NCI-H1436 (cell line): Measurements from ENCODE around the gene SNX9.

ENCODE experiments used
- DNase-seq: peaks from one replicate; lab custom pipeline; 2025; lab: John Stamatoyannopoulos, UW

The SNX9 gene

DNA sequence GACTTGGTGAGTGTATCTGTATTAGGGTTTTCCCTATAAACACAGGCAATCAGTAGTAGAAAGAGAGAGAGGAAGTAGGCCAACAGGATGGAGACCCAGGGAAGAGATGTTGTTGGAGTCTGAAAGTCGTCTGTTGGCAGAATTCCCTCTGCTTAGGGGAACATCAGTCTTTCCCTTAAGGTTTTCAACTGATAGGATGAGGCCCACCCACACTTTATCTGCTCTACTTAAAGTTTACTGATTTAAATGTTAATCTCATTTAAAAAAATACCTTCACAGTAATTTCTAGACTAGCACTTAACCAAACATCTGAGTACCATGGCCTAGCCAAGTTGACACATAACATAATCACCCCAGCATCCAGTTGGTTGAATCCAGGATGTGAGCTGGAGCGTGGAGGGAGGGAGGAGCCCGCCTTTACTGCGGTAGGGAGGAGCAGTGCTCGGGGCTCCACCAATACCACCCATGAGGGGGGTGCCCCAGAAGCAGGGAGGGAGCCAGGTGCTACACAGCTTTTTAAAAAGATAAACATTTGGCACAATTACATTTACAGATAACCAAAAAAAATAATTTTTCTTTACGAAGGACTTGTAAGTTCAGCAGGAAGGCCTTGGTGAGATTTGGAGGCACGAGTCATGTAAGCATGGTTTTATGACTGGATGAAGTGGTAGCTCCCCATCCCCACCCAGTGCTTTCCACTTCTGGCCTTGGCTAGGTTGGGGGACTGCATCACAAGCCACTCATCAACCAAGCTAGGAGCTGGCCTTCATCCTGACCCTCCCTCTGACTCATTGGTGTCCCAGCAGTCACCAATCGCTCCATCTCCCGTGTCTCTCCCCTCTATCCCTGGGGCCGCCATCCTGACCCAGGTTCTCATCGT, 18.4 kb upstream of the SNX9 start:
- DNase-seq, result no peak

DNA sequence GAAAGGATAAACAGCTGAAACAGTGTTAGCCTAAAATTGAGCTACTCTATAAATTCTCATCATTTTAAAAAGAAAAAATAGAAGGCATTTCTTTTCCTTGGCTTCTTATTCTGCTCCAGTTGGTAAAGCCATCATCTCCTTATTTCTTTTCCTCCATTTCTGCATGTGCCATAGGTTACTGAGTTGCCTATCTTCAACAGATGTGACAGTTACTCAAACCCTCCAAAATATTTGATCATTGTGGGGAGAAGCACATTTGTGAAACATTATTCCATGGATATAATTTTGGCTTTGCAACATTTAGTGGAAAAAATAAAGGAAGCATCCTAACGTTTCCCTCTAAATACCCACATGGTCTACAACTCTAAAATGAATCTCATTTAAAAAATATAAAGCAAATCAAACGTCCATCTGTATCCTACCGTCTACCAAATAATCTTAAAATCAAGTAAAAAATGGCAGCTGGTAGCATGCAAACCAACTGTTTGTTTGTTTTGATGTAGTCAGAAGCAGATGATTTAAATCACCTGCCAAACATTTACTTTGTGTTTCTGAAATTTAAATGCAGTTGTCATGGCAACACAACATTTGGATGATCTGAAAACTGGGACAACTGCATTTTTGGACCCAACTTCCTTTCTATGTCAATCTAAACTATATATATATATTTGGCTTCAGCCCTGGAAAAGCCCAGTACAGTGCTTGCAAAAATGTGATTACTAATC, 16.8 kb upstream of the SNX9 start:
- no peak for DNase-seq

DNA sequence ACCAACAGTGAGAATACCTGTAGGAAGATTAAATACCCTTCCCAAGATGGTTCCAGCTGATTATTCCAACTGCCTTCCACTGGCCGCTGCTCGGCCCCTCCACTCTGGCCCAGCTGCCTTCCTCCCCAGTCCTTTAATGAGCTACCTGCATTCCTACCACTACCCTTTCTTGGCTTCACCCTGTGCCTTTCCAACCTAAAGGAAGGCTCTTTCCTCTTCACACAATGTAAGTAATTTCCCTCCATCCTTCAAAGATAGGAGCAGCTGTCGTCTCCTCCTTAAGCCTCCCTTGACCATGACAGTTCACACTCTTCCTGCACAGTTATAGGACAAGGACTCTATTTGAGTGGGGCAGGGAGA, 16.2 kb upstream of the SNX9 start:
- no peak for DNase-seq

DNA sequence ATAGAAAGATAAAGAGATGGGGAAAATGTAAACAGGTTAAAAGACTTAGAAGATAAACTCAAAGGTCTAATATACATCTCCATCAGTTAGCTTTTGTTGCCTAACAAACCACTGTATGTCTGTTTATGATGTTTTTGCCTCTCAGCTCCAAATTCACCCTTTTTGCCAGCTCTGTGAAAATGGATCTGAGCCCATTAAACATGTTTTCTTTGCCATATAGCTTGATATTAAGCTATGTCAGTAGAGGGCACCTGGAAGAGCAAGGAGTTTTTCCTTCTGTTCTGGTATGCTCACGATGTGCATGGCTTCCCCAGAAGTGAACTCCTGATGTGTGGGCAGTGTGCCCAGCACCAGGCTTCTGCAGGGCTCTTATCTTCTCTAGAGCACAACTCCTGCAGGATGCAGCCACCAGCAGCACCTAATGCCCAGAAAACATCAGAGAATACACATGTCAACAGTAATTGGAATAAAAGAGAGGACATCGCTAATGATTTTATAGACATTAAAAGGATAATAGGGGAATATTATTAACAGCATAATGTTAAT, 14.6 kb upstream of the SNX9 start:
- no peak for DNase-seq

DNA sequence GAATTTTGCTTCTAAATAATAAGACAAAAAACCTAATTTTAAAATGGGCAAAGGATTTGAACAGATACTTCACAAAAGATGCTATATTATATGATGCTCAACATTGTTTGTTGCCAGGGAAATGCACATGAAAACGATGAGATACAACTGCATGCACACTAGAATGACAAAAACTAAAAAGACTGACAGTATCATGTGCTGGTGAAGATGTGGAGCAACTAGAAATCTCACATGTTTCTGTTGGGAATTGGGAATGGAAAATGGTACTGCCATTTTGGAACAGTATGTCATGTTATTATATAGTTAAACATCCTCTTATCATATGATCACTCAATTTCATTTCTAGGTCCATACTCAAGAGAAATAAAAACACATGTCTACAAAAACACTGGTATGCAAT, 13.4 kb upstream of the SNX9 start:
- no peak for DNase-seq

DNA sequence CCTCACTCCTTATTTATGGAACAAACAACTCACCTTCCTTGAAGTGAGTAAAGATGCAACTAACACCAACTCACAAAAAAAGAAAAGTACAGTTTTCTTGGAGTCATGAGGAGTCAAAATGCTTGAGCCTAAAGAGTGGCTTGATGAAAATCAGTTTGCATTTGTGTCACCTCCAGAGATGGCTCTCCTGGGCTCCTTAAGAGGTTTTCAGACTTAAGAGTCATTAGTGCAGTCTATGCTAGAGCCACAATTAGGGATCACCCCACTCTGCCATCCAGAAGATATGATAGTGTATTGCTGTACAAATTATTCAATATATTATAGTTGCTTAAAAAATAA, 11.9 kb upstream of the SNX9 start:
- DNase-seq, result no peak

DNA sequence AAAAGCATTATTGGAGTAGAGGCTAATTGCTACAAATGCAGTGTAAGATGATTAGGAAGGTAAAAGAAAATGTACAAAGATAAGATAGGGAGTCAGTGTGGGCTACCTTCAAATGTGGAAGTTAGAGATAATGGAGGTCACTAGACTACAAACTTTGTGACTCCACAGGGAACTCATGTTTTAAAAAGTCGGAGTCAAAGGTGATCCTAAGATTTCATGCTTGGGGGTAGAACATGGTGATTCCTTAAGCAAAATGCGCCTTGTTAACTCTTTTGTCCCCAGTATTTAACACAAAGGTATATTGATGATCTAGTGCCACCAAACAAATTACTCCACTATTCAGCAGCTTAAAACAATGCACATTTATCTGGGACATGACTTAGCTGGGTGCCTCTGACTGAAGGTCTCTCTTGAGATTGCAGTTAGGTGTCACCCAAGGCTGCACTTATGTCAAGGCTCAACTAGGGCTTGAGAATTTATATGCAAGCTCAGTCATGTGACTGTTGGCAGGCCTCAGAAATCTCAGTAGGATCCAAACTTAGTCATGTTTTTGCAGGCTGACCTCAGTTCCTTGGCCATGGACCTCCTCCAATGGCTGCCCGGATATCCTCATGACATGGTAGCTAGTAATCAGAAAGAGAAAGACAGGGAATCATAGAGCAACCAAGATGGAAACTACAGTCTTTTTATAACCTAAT, 11.4 kb upstream of the SNX9 start:
- DNase-seq, result no peak

DNA sequence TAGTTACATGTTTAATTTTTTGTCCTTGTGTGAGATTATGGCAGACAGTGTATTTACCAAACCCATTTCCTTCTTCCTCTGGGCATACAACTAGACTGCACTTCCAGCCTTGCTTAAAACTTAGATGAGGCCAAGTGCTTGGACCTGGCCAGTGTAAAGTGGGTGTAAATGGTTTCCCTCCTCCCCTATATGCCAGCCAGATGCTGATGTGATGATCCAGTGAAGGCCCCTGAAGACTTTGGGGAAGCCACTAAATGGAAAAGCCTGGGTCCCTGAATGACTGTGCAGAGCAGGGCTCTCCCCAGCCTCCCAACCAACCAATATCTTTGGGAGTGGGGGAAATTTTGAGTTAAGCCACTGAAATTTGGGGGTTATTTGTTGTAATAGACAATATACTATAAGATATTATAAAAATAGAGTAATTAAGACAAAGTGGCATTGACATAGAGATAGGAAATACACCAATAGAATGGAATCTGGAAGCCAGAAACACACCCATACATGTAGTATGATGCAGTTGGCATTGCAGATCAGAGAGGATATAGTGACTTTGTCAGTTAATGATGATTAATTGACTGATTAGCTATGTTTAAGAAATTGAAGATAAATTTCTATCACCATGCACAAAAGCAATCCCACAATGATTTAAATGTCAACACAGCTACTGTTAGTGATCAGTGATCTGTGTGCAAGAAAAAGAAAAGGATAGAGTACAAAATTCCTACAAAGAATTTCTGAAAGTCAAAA, 10.4 kb upstream of the SNX9 start:
- no peak for DNase-seq

DNA sequence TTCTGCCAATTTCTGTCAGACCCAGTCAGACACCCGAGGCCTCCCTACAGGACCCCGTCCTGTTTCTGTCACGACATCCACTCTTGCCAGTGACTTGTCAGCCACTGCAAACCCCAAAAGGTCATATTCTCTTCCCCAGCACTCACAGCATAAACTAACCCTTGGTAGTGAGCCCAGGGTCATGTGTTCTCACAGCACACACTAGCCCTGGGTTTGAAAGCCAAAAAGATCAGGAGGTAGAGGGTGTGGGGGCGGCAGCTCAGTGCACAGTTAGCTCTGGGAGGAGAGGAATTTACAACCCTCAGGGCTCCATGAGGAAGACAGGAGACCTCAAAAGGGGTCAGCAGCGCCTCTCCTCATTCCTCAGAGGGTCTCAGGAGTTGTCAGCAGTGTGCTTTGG, 9.9 kb upstream of the SNX9 start:
- DNase-seq, result no peak

DNA sequence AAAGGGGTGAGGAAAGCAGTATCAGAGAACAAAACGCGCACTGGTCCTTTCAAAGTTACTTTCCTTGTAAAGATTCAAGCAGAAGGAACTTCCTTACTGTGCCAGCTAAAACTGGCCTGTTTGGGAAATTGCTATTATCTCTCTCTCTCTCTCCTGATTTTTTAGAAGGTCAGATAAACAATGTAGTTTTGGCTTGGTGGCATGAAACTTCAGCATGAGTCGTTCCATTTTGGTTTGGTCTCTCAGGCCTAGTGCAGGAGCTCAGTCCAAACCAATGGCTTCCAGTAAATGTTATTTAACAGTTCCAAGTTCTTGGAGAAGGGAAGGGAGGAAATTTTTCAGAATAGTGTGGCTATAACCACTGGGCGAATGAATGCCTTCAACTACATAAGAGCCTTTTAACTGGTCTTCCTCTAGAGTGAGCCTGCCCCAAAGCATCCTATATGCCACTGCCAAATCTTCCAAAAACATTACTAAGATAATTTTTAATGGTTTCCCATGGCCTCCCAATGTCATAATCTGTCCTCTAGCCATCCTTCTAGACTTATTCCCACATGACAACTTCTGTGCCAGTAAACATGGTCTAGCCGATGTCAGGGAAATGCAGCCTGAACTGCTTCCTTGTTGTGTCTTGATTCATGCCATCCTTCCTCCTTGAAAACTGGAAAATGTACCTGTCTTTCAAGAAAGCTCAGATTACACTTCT, 9.1 kb upstream of the SNX9 start:
- no peak for DNase-seq

DNA sequence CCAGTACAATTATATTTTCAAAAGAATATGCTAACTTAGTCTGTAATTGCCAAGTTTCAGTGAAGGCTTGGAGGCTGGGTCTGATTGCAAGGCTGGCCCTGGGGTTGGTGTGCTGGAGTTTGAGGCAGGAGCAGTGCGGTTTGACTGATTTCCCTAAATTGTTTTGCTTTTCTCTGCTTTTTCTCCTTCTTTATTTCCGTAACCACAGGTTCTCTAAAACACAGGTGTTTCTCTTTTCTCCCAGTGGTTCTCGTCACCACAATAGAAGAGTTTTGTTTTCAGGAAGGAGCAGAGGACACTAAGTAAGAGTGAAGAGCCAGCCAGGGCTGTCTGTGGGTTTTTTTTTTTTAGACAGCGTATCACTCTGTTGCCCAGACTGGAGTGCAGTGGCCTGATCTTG, 8.2 kb upstream of the SNX9 start:
- no peak for DNase-seq

DNA sequence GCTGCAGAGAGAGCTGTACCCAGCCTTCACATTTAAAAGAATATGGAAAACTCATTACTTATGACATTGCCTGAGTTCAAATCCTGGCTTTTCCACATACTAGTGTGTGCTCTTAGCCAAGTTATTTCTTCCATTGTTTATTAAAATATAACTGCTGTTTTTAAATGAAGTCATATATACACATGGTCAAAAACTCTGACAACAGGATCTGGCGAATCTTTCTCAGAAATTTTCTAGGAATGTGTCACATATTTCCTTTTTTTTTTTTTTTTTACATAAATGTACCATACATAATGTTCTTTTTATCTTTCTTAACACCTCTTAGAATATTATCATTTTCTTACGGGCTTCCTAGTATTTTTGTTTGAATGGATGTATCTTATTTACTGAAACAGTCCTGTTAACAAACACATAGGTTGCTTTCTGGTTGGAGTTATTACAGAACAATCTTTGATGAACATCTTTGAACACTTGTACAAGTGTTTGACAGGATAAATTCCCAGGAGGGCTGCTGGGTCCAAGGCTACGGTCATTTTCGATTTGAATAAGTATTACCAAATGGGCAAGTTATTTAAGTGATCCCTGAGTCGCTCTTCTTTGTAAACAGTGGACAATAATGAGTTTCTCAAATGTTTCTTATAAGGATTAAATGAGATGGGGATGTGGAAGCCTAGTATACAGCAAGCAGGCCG, 1.6 kb upstream of the SNX9 start:
- DNase-seq, result no peak

DNA sequence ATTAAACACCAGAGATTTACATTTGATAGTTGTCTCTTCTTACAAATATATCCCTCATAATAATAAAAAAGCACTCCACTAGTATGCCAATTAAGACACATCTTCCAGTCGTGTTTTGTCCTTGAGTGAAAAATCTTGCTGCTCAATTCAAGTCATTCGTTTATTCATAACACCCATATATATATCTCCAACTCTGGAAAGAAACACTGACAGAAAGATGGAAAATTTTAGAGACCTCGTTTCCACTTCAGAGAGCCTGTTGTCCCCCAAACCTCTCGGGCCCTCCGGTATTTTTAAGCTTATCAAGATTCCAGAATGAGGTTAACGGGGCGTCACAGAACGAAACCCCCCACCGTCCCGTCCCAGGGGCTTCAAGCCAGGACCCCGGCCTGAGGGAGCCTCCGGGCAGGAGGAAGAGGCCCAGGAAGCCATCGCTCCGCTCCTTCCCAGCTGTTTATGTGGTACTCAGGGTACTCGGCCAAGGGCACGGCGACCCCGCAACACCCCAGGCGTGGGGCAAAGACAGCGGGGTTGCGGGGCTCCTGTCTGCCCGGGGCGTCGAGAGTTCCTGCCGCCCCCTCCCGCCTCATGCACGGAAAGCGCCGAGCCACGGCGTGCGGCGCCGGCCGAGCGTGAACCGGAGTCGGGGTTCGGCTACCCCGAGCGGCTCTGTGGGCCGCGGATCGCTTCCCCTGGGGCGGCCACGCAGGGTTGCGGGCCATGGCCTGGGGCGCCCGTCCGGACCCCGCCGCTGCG, 623 bp upstream of the SNX9 start:
- DNase-seq, result no peak

DNA sequence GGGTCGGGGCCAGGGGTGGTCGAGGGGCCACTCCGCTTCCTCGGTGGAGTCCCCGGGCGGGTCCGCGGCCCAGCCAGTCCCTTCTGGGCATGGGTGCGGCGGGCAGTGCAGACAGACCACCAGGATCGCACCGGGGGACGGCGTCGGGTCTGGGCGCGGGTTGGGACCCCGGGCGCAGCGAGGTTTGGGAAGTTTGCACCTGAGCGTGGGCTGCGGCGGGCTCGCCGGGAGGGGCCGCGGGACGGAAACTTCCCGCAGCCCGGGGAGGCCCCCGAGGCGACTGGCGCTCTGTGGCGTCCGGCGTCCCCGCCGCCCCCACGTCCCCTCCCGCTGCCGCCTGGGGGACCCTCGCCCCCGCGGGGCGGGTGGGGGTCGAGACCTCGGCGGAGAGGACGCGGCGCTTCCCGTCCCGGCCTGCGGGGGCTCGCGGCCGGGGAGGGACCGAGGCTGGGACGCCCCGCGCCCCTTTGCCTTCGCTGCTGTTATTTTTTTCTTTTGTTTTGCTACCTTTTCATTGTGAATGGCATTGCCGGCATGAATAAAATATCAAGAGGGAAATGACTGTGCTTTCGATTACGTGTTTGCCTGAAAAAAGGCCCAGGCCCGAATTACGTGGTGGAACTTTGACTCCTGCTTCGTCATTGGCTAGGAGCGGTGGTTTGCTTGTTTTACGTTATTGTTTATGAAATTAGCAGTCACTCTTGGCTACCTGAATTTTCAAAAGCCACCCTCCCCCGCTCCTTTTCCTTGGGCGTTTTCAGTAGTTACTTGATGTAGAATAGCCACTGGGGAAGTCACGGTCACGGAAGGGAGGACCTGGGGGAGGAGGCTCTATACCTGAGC, 703 bp downstream of the SNX9 start:
- DNase-seq, result peak; percentile 50

DNA sequence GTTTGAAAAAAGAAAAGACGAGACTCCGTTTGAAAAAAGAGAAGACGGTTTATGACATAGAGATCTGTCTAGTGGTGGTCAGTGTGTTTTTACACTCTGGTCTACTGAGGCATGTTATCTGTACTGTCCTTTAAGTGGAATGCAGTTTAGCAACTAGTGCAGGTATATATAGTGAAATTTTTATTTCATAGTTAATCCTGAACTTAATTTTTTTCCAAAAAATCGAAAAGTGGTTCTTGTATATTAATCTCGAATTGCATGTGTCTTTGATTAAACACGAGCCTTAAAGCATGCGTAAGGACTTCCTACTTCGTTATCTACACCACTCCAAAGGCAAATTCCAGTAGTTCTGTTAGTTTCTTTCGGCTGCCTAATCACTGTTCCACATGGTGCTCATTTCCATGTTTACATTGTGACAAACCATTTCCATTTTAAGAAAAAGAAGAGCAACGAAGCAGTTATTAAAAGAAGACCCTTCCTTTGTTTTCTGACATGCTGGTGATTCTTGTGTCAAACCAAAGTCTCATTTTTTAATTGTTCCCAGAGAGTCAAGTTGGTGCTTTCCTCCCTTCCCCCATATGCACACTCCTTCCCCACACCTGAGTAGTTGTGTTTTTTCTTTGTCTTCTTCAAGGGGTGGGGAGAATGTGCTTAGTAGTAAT, 2.3 kb downstream of the SNX9 start:
- no peak for DNase-seq

DNA sequence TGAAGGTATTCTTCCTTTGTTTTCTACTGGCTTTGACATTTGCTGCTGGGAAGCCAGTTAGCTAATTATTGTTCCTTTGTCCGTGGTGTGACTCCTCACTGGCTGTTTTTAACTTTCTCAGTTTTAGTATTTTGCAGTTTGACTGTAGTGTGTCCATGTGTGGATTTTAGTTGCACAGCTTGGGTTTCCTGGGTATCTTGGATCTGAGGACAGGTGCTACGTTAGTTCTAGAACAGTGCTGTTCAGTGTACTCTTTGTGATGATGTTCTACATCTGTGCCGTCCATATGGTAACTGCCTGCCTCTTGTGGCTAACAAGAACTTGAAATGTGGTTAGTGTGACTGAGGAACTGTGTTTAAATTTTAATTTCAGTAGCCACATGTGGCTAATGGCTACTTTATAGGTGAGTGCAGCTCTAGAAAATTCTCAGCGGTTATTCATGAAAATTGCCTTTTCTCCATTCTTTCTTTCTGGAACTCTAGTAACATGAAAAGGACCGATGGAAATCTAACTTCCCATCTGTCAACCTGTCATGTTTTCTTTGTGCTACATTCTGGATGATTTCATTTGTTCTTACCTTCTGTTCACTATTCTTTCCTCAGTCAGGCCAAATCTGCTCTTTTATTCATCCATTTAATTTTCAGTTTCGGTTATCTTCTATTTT, 7.4 kb downstream of the SNX9 start:
- DNase-seq, result no peak

DNA sequence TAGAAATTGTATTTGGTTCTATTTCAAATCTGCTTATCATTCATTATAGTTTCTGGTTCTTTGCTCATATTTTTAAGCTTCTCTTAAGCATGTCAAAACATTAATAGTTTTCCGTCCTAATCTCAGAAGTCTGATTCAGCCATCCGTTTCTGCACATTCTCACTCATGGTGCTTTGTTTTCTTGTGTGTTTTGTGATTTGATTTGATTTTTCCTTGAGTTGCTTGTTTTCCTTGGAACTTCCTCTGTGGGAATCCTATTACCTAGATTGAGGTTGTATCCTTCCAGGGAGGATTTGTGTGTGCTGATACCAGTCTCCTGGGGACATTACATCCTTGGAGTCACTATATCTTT, 7.9 kb downstream of the SNX9 start:
- no peak for DNase-seq
